WTC11 (cell line): ENCODE measurements around the gene CRIP1. TPM values are rescaled to one million over a fixed set of nuclear protein-coding genes. Genes with fewer than 3 reads are reported as not detected.

Experiments
- ATAC-seq: fragments of 200-7000 bp; cut with Tn5 transposase; 2 replicates; pipeline ENCODE4 v1.10.0; 2021; ENCODE audit warnings: mild to moderate bottlenecking, moderate library complexity
- CTCF ChIA-PET: fragments of 300-600 bp; sonication (Branson Sonifier 250); formaldehyde crosslinking; loops from one replicate; lab custom pipeline; 2021; ENCODE audit warnings: antibody characterized with exemption; lab: Charles Lee
- POLR2A ChIA-PET: fragments of 350-600 bp; sonication (Branson Sonifier 250); formaldehyde crosslinking; loops from one replicate; lab custom pipeline; 2021; ENCODE audit warnings: antibody characterized with exemption; lab: Charles Lee
- DNase-seq: peaks from one replicate; pipeline ENCODE4 v3.0.0; 2021; ENCODE audit warnings: low spot score
- H3K27ac Mint-ChIP-seq: 2 replicates; pipeline ENCODE4 v1.8.0; 2021; ENCODE audit warnings: mixed read lengths
- H3K27me3 Mint-ChIP-seq: 2 replicates; pipeline ENCODE4 v1.8.0; 2021; ENCODE audit warnings: low read depth, mild to moderate bottlenecking, moderate library complexity, mixed read lengths
- H3K36me3 Mint-ChIP-seq: 2 replicates; pipeline ENCODE4 v1.8.0; 2021; ENCODE audit warnings: mixed read lengths
- H3K4me1 Mint-ChIP-seq: 2 replicates; pipeline ENCODE4 v1.8.0; 2022; ENCODE audit warnings: mixed read lengths
- H3K4me3 Mint-ChIP-seq: 2 replicates; pipeline ENCODE4 v1.8.0; 2021; ENCODE audit warnings: mild to moderate bottlenecking, moderate library complexity, mixed read lengths
- H3K9me3 Mint-ChIP-seq: 2 replicates; pipeline ENCODE4 v1.8.0; 2021; ENCODE audit warnings: mixed read lengths
- ATF1 ChIP-seq: sonication (generic); formaldehyde crosslinking; IDR thresholded peaks from 2 replicates; pipeline ENCODE4 v1.8.1; 2023; ENCODE audit warnings: mild to moderate bottlenecking, moderate library complexity, missing genetic modification reagents
- CREB1 ChIP-seq: sonication (generic); formaldehyde crosslinking; IDR thresholded peaks from 2 replicates; pipeline ENCODE4 v1.8.0; 2023; ENCODE audit warnings: mild to moderate bottlenecking, missing genetic modification reagents
- CREM ChIP-seq: sonication (generic); formaldehyde crosslinking; IDR thresholded peaks from 2 replicates; pipeline ENCODE4 v1.8.1; 2022; ENCODE audit warnings: mild to moderate bottlenecking, missing genetic modification reagents, moderate library complexity
- ELF4 ChIP-seq: sonication (generic); formaldehyde crosslinking; IDR thresholded peaks from 2 replicates; pipeline ENCODE4 v1.8.1; 2022; ENCODE audit warnings: low read depth, mild to moderate bottlenecking, moderate library complexity, missing genetic modification reagents
- FOXK1 ChIP-seq: sonication (generic); formaldehyde crosslinking; IDR thresholded peaks from 2 replicates; pipeline ENCODE4 v1.8.0; 2022; ENCODE audit warnings: mild to moderate bottlenecking, moderate library complexity, missing genetic modification reagents
- GRHL2 ChIP-seq: fragments of 250-450 bp; sonication (Bioruptor Pico); IDR thresholded peaks from 2 replicates; pipeline ENCODE4 v1.8.0; 2022; ENCODE audit warnings: mild to moderate bottlenecking, moderate library complexity; ENCODE audit not compliant: insufficient replicate concordance, severe bottlenecking
- HMGA2 ChIP-seq: fragments of 250-450 bp; sonication (Bioruptor Pico); IDR thresholded peaks from 2 replicates; pipeline ENCODE4 v1.4.0; 2021; ENCODE audit warnings: mild to moderate bottlenecking, moderate library complexity
- JAZF1 ChIP-seq: fragments of 250-450 bp; sonication (Bioruptor Pico); IDR thresholded peaks from 2 replicates; pipeline ENCODE4 v1.9.0; 2021; ENCODE audit warnings: moderate library complexity, mild to moderate bottlenecking, inconsistent platforms
- NFATC4 ChIP-seq: fragments of 250-450 bp; sonication (Bioruptor Pico); IDR thresholded peaks from 2 replicates; pipeline ENCODE4 v1.9.0; 2021; ENCODE audit warnings: mild to moderate bottlenecking
- NR1H2 ChIP-seq: sonication (generic); formaldehyde crosslinking; IDR thresholded peaks from 2 replicates; pipeline ENCODE4 v1.9.0; 2021; ENCODE audit warnings: mild to moderate bottlenecking, moderate library complexity, missing genetic modification reagents
- NR3C1 ChIP-seq: sonication (generic); formaldehyde crosslinking; conservative IDR thresholded peaks from 2 replicates; pipeline ENCODE4 v1.8.1; 2023; ENCODE audit warnings: low read depth, mild to moderate bottlenecking, missing genetic modification reagents
- RORB ChIP-seq: fragments of 250-450 bp; sonication (Bioruptor Pico); IDR thresholded peaks from 2 replicates; pipeline ENCODE4 v1.9.0; 2021; ENCODE audit warnings: mild to moderate bottlenecking
- SOX15 ChIP-seq: fragments of 250-450 bp; sonication (Bioruptor Pico); IDR thresholded peaks from 2 replicates; pipeline ENCODE4 v1.9.0; 2021; ENCODE audit warnings: mild to moderate bottlenecking
- ZNF121 ChIP-seq: sonication (generic); formaldehyde crosslinking; IDR thresholded peaks from 2 replicates; pipeline ENCODE4 v1.8.0; 2023; ENCODE audit warnings: missing genetic modification reagents
- ZNF263 ChIP-seq: sonication (generic); formaldehyde crosslinking; IDR thresholded peaks from 2 replicates; pipeline ENCODE4 v1.8.1; 2022; ENCODE audit warnings: low read depth, mild to moderate bottlenecking, moderate library complexity, missing genetic modification reagents
- ZNF396 ChIP-seq: fragments of 250-450 bp; sonication (Bioruptor Pico); IDR thresholded peaks from 2 replicates; pipeline ENCODE4 v1.8.0; 2021; ENCODE audit warnings: mild to moderate bottlenecking, moderate library complexity, borderline replicate concordance
- total RNA-seq: library from RNA; stranded (reverse); gene quantifications from 3 replicates; pipeline ENCODE4 v1.2.3, GENCODE V29; 2021
- TF ChIP-seq, protein P1 (sequence below): sonication (generic); formaldehyde crosslinking; IDR thresholded peaks from 2 replicates; pipeline ENCODE4 v1.8.0; 2023; ENCODE audit warnings: missing genetic modification reagents
- TF ChIP-seq, protein P2 (sequence below): fragments of 250-450 bp; sonication (Bioruptor Pico); conservative IDR thresholded peaks from 2 replicates; pipeline ENCODE4 v1.9.0; 2021; ENCODE audit warnings: mild to moderate bottlenecking
- TF ChIP-seq, protein P3 (sequence below): fragments of 250-450 bp; sonication (Bioruptor Pico); IDR thresholded peaks from 2 replicates; pipeline ENCODE4 v1.9.0; 2021; ENCODE audit warnings: mild to moderate bottlenecking
- TF ChIP-seq, protein P4 (sequence below): fragments of 250-450 bp; sonication (Bioruptor Pico); IDR thresholded peaks from 2 replicates; pipeline ENCODE4 v1.9.0; 2021; ENCODE audit warnings: moderate library complexity, mild to moderate bottlenecking, inconsistent platforms, borderline replicate concordance
- TF ChIP-seq, protein P5 (sequence below): sonication (generic); formaldehyde crosslinking; IDR thresholded peaks from 2 replicates; pipeline ENCODE4 v1.8.0; 2022; ENCODE audit warnings: mild to moderate bottlenecking, missing genetic modification reagents
- TF ChIP-seq, protein P6 (sequence below): fragments of 250-450 bp; sonication (Bioruptor Pico); IDR thresholded peaks from 2 replicates; pipeline ENCODE4 v1.8.0; 2021; ENCODE audit warnings: mild to moderate bottlenecking
- TF ChIP-seq, protein P7 (sequence below): sonication (generic); formaldehyde crosslinking; conservative IDR thresholded peaks from 2 replicates; pipeline ENCODE4 v1.8.1; 2022; ENCODE audit warnings: mild to moderate bottlenecking, missing genetic modification reagents
- TF ChIP-seq, protein P8 (sequence below): sonication (generic); formaldehyde crosslinking; IDR thresholded peaks from 2 replicates; pipeline ENCODE4 v1.8.1; 2022; ENCODE audit warnings: mild to moderate bottlenecking, moderate library complexity, missing genetic modification reagents
- TF ChIP-seq, protein P9 (sequence below): fragments of 250-450 bp; sonication (Bioruptor Pico); IDR thresholded peaks from 2 replicates; pipeline ENCODE4 v2.1.2; 2022; ENCODE audit warnings: mild to moderate bottlenecking, moderate library complexity

Gene CRIP1
- total RNA-seq, 1 experiment from 2014 or later = 9.0 TPM

DNA sequence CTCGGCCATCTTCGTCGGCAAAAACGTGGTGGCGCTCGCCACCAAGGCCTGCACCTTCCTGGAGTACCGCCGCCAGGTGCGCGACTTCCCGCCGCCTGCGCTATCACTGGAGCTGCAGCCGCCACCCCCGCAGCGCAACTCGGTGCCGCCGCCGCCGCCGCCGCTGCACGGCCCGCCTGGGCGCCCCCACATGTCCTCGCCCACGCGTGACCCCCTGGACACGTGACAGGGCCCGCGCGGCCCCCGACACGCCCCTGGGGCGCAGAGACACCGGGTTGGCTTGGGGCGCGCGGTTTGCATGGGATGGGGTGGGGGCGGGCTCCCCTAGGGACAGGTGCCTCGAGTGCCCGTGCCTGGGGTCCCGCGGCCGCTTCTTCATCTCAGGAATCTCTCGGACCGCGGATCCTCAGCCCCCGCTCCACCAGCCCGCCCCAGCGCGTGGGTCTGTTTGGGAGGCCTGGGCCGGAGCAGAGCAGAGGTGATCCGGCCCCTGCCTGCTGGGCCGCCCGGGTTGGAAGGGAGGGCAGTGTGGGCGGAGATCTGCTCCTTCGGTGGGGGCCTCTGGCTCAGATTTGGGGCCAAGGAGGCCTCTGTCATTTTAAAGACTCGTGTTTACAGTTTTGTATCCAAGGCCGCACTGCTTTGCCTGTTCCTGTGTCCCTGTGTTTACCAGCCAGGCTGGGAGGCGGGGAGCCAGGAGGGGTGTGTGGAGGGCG lies 43.0 kb downstream of the CRIP1 start:
- Mint-ChIP-seq H3K27me3 (peaks cover 49% of the 10 kb centered on the region), H3K4me3 (no peak overlapping the region), H3K9me3 (peaks cover 14% of the 10 kb centered on the region), H3K4me1 (no peaks in the 10 kb centered on the region)
- POLR2A ChIA-PET = no interaction called here
- DNase-seq = no peak
- no peak for ATAC-seq
- TF ChIP-seq NR3C1 = no peak
- TF ChIP-seq, protein P1, sequence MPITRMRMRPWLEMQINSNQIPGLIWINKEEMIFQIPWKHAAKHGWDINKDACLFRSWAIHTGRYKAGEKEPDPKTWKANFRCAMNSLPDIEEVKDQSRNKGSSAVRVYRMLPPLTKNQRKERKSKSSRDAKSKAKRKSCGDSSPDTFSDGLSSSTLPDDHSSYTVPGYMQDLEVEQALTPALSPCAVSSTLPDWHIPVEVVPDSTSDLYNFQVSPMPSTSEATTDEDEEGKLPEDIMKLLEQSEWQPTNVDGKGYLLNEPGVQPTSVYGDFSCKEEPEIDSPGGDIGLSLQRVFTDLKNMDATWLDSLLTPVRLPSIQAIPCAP = no peak
- TF ChIP-seq CREM = no peak
- no peak for TF ChIP-seq JAZF1 (CRISPR knock-in tag)
- no peak for TF ChIP-seq ELF4 (CRISPR knock-in tag)
- TF ChIP-seq FOXK1 (CRISPR knock-in tag) = no peak
- TF ChIP-seq, protein P2, sequence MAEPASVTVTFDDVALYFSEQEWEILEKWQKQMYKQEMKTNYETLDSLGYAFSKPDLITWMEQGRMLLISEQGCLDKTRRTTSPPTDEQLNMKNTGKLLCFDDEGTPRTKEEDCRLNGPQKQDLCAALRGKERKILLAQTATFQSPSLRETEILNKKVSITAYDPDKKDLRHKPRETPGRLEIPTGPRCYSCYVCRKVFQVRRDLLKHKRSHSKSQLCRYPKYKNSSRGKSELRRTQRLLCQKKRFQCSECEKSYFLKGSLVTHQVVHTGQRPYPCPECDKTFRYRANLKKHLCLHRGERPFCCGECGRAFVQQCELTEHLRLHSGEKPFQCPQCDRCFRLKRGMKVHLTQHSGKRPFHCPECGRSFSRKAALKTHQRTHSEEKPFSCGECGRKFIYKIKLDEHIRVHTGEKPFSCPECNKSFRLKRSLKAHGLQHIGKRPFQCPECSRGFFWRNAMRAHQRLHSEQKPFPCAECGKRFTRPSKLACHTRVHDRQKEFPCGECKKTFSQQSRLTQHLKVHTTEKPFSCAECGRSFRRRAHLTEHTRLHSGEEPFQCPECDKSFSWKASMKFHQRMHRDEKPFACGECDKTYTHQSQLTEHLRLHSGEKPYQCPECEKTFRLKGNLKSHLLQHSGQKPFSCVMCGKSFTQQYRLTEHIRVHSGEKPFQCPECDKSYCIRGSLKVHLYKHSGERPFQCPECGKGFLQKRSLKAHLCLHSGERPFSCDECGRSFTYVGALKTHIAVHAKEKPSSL (CRISPR knock-in tag) = no peak
- TF ChIP-seq, protein P3, sequence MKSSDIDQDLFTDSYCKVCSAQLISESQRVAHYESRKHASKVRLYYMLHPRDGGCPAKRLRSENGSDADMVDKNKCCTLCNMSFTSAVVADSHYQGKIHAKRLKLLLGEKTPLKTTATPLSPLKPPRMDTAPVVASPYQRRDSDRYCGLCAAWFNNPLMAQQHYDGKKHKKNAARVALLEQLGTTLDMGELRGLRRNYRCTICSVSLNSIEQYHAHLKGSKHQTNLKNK = no peak
- no peak for TF ChIP-seq ZNF263 (CRISPR knock-in tag)
- TF ChIP-seq, protein P4, sequence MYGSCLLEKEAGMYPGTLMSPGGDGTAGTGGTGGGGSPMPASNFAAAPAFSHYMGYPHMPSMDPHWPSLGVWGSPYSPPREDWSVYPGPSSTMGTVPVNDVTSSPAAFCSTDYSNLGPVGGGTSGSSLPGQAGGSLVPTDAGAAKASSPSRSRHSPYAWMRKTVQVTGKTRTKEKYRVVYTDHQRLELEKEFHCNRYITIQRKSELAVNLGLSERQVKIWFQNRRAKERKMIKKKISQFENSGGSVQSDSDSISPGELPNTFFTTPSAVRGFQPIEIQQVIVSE = no peak
- TF ChIP-seq SOX15 (CRISPR knock-in tag) = no peak
- TF ChIP-seq, protein P5, sequence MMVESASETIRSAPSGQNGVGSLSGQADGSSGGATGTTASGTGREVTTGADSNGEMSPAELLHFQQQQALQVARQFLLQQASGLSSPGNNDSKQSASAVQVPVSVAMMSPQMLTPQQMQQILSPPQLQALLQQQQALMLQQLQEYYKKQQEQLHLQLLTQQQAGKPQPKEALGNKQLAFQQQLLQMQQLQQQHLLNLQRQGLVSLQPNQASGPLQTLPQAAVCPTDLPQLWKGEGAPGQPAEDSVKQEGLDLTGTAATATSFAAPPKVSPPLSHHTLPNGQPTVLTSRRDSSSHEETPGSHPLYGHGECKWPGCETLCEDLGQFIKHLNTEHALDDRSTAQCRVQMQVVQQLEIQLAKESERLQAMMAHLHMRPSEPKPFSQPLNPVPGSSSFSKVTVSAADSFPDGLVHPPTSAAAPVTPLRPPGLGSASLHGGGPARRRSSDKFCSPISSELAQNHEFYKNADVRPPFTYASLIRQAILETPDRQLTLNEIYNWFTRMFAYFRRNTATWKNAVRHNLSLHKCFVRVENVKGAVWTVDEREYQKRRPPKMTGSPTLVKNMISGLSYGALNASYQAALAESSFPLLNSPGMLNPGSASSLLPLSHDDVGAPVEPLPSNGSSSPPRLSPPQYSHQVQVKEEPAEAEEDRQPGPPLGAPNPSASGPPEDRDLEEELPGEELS (CRISPR knock-in tag) = no peak
- TF ChIP-seq, protein P6, sequence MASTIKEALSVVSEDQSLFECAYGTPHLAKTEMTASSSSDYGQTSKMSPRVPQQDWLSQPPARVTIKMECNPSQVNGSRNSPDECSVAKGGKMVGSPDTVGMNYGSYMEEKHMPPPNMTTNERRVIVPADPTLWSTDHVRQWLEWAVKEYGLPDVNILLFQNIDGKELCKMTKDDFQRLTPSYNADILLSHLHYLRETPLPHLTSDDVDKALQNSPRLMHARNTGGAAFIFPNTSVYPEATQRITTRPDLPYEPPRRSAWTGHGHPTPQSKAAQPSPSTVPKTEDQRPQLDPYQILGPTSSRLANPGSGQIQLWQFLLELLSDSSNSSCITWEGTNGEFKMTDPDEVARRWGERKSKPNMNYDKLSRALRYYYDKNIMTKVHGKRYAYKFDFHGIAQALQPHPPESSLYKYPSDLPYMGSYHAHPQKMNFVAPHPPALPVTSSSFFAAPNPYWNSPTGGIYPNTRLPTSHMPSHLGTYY (CRISPR knock-in tag) = no peak
- TF ChIP-seq, protein P7, sequence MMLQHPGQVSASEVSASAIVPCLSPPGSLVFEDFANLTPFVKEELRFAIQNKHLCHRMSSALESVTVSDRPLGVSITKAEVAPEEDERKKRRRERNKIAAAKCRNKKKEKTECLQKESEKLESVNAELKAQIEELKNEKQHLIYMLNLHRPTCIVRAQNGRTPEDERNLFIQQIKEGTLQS (CRISPR knock-in tag) = no peak
- no peak for TF ChIP-seq NR1H2 (CRISPR knock-in tag)
- TF ChIP-seq ZNF396 = no peak
- TF ChIP-seq, all 79 proteins: peak for 0
- Mint-ChIP-seq H3K27ac (no peak overlapping the region), H3K36me3 (peaks cover 12% of the 10 kb centered on the region; the same call in 1 of the 2 replicates)
- CTCF ChIA-PET = no interaction called here

DNA sequence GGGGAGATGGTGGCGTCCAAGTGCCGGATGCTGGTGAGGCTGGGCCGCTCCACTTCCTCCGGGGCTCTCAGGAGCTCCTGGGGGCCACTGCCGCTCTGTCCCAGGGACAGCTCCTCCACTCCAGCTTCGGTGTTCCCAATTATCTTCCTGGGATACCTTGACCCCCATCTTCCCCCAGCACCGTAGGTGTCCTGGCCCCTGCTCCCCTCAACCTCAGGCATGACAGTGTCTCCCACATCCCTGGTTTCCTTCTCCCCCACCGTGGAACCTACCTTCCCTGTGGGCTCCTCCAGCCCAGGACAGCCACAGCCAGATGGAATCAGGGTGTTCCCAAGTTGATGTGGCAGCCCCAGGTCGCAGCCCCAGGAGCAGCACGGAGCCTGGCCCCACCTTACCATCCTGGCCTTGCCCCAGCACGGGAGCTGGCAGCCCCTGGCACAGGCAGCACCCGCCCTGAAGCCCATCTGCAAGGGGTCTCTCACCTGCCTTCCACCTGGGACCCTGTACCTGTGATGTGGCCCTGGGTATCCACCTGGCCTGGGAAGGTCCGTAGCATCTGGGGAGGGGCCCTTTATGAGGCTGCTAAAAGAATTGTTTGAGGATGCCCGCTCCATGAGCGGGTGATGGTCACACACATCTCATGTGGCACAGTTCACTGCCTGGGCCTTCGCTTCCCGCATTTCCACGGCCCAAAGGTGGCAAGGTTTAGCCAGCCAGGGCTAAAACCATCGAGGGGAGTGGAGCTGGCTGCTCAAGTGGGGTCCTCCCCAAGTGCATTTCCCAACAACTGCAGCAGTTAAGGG lies 43.8 kb downstream of the CRIP1 start:
- H3K4me3 Mint-ChIP-seq = no peak overlapping the region
- ATAC-seq (no peak), DNase-seq (no peak)
- H3K27me3 Mint-ChIP-seq = peaks cover 43% of the 10 kb centered on the region
- H3K36me3 Mint-ChIP-seq = peaks cover 12% of the 10 kb centered on the region; the same call in 1 of the 2 replicates
- H3K4me1 Mint-ChIP-seq = no peaks in the 10 kb centered on the region
- peaks cover 14% of the 10 kb centered on the region for H3K9me3 Mint-ChIP-seq
- ChIA-PET POLR2A (no interaction called here), CTCF (no interaction called here)
- H3K27ac Mint-ChIP-seq = no peak overlapping the region
- TF ChIP-seq, protein P8, sequence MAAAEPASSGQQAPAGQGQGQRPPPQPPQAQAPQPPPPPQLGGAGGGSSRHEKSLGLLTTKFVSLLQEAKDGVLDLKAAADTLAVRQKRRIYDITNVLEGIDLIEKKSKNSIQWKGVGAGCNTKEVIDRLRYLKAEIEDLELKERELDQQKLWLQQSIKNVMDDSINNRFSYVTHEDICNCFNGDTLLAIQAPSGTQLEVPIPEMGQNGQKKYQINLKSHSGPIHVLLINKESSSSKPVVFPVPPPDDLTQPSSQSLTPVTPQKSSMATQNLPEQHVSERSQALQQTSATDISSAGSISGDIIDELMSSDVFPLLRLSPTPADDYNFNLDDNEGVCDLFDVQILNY (CRISPR knock-in tag) = no peak
- TF ChIP-seq NR1H2 (CRISPR knock-in tag) (no peak), GRHL2 (CRISPR knock-in tag) (no peak), ZNF263 (CRISPR knock-in tag) (no peak), HMGA2 (CRISPR knock-in tag) (no peak), ATF1 (no peak), CREB1 (CRISPR knock-in tag) (no peak), NFATC4 (no peak), RORB (no peak), ZNF121 (CRISPR knock-in tag) (no peak)
- TF ChIP-seq, protein P9, sequence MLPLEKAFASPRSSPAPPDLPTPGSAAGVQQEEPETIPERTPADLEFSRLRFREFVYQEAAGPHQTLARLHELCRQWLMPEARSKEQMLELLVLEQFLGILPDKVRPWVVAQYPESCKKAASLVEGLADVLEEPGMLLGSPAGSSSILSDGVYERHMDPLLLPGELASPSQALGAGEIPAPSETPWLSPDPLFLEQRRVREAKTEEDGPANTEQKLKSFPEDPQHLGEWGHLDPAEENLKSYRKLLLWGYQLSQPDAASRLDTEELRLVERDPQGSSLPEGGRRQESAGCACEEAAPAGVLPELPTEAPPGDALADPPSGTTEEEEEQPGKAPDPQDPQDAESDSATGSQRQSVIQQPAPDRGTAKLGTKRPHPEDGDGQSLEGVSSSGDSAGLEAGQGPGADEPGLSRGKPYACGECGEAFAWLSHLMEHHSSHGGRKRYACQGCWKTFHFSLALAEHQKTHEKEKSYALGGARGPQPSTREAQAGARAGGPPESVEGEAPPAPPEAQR (CRISPR knock-in tag) = no peak
